Rectal smooth muscle tissue (tissue), 1 donor: ENCODE results near the gene TMEM106C.

ENCODE experiments used
- H3K27ac ChIP-seq: one replicate; pipeline ENCODE4 v1.7.0; 2013; ENCODE audit warnings: low read depth, low read length, inconsistent platforms
- H3K27me3 ChIP-seq: one replicate; pipeline ENCODE4 v1.7.0; 2013; ENCODE audit warnings: low read length; ENCODE audit not compliant: control insufficient read depth, insufficient read depth
- H3K36me3 ChIP-seq: one replicate; pipeline ENCODE4 v1.7.0; 2013; ENCODE audit warnings: low read length; ENCODE audit not compliant: control insufficient read depth, insufficient read depth
- H3K4me1 ChIP-seq: one replicate; pipeline ENCODE4 v1.7.0; 2013; ENCODE audit warnings: low read length; ENCODE audit not compliant: control insufficient read depth, insufficient read depth
- H3K4me3 ChIP-seq: one replicate; pipeline ENCODE4 v1.7.0; 2013; ENCODE audit warnings: low read length
- H3K9ac ChIP-seq: one replicate; pipeline ENCODE4 v1.7.0; 2013; ENCODE audit warnings: low read length

Gene TMEM106C

GRCh38 chr12:47941871-47942613, 21.4 kb upstream of the TMEM106C start:
- no peaks in the 10 kb centered on the region for H3K36me3 ChIP-seq
- no peak overlapping the region for H3K4me3 ChIP-seq
- H3K27me3 ChIP-seq: peaks cover 5% of the 10 kb centered on the region
- no peaks in the 10 kb centered on the region for H3K4me1 ChIP-seq
- no peak overlapping the region for H3K27ac ChIP-seq
- H3K9ac ChIP-seq: no peak overlapping the region

DNA sequence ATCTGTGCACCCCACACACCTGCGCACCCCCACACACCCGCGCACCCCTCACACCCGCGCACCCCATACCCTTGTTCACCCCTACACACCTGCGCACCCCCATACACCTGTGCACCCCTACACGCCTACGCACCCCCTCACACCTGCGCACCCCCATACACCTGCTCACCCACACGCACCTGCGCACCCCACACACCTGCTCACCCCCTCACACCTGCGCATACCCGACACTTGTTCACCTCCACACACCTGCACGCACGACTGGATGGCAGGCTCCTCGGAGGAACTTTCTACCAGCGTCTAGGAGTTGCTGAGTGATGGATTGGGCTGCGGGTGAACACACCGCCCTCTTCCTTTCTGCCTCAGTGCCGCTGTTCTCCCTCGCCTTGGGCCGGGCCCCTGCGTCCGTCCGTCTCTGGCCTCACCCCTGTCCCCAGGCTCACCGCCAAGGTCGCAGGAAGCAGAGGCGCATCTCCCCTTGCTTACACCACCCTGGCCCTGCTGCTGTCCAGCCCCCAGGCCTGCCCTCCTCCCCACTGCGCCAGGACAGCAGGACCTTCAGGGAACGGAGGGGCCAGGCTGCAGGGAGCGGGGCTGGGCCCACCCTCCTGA, 20.7 kb upstream of the TMEM106C start:
- no peak overlapping the region for H3K9ac ChIP-seq
- H3K4me1 ChIP-seq: no peaks in the 10 kb centered on the region
- no peak overlapping the region for H3K4me3 ChIP-seq
- H3K27me3 ChIP-seq: peaks cover 5% of the 10 kb centered on the region
- no peak overlapping the region for H3K27ac ChIP-seq
- H3K36me3 ChIP-seq: no peaks in the 10 kb centered on the region

DNA sequence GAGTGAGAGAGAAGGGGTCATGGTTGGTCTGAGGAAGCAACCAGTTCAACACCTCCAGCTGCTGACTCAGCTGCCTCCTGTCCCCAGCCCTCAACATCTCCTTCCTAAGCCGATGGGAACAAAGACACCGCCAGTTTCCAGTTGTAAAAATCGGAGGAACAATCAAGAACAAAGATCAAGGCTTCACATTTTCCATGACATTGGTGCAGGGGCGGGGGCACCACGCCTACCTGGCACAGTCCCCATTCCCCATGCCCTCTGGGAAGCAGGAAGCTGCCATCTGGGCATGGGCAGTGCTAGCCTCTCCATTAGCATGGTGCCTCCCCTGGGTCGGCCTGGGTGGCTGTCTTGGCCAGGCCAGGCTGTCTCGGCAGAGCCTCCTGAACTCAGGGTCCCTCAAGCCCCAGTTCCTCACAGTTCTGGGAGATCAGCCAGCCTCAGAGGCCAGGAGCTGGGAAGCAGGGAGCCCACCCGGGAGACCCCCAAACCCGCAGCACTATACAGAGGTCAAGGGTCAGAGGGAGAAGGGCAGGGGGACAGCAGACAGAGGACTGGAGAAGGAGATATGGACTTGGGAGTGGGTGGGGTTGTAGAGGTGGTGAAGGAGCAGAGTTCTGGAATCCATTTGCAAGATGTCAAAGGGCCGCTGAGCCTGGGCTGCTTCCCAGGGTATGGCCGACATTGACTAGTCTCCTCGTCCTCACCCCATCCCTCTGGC, 19.6 kb upstream of the TMEM106C start:
- H3K4me3 ChIP-seq: no peak overlapping the region
- H3K27ac ChIP-seq: no peak overlapping the region
- H3K4me1 ChIP-seq: no peaks in the 10 kb centered on the region
- H3K36me3 ChIP-seq: no peaks in the 10 kb centered on the region
- peaks cover 5% of the 10 kb centered on the region for H3K27me3 ChIP-seq
- no peak overlapping the region for H3K9ac ChIP-seq

DNA sequence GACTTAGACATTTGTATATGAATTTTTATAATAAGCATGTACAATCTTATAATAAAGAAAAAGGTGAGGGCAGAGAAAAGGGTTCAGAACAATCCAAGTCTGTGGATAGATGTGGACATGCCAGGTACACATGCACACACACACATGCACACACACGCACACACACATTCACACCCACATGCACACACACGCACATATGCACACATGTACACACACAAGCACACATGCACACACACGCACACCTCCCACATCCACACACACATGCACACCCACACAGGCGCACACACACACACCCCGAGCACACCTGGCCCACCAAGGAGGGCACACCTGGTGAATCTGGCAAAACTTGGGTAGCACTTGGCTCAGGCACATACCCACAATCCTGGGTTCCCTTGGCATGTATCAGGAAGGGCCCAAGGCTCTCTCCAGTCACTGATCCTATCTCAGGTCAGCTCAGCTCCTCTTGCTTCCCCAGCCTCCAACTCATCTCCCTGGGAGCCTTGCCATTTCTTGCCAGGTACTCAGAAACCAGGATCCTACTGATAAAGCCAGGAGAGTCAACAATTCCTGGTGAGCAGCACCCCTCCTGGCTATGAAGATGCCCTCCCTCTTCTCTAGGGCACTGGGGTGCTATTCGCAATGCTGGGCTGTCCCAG, 18.6 kb upstream of the TMEM106C start:
- H3K36me3 ChIP-seq: no peaks in the 10 kb centered on the region
- no peak overlapping the region for H3K27ac ChIP-seq
- peaks cover 5% of the 10 kb centered on the region for H3K27me3 ChIP-seq
- no peak overlapping the region for H3K4me3 ChIP-seq
- H3K9ac ChIP-seq: no peak overlapping the region
- H3K4me1 ChIP-seq: no peaks in the 10 kb centered on the region

DNA sequence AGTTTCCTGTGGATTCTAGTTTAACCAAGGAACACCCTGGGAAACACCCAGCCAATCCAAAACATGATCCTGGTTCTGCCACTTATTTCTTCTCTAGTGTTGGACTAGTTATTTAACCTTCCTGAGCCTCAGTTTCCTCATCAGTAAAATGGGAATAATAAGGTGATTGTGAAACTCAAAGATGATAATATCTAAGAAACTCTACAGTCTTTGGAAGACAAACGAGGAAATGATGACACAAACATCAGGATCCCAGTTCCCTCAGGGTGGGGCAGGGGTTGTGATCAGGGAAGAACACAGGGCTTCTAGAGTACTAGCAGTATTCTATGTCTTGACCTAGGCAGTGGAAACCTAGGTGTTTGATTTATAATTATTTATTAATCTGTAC, 18.1 kb upstream of the TMEM106C start:
- H3K4me3 ChIP-seq: no peak overlapping the region
- H3K27me3 ChIP-seq: peaks cover 5% of the 10 kb centered on the region
- H3K4me1 ChIP-seq: no peaks in the 10 kb centered on the region
- H3K36me3 ChIP-seq: no peaks in the 10 kb centered on the region
- no peak overlapping the region for H3K9ac ChIP-seq
- H3K27ac ChIP-seq: no peak overlapping the region

DNA sequence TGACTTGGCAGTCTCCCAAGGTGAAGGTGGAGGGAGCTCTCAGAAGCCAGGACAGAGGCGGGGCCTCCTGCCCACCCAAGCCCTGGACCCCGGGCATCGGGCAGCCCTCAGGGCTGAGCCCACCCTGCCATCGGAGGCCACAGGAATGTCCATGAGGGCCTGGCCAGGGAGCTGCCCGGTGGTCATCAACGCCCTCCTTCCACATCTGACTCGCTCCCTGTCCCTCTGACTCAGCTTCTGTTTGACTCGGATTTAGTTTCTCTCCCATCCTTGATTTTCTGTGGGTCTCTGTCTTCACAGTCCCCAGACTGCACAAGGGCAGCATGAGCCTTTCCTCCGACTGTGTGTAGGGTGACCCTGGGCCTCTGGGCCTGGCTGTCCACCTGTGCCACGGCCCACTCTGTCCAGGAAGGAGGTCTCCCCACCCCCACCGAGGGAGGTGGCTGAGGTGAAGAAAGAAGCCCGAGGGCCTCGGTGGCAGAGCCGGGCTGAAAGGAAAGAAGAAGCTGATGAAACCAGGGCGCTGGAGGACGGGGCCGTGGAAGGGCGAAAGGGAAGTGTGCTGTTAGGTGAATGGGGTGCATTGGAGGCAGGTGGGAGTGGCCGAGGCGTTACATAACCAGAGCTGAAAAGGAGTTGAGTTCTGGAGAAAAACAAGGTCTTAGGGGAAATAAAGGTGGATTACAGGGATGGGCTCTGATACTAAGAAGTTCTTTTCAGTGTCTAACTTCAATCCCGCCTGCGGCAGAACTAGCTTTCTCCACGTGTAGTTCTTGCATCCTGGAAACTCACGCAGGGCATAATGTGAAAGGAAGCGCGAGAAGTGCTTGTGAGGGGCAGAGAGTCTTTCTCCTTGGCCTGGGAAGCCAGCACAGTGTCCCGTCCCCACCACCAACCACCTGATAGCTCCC, 16.7 kb upstream of the TMEM106C start:
- H3K27me3 ChIP-seq: peaks cover 2% of the 10 kb centered on the region
- H3K4me1 ChIP-seq: no peaks in the 10 kb centered on the region
- H3K4me3 ChIP-seq: no peak overlapping the region
- no peak overlapping the region for H3K9ac ChIP-seq
- no peak overlapping the region for H3K27ac ChIP-seq
- H3K36me3 ChIP-seq: no peaks in the 10 kb centered on the region

DNA sequence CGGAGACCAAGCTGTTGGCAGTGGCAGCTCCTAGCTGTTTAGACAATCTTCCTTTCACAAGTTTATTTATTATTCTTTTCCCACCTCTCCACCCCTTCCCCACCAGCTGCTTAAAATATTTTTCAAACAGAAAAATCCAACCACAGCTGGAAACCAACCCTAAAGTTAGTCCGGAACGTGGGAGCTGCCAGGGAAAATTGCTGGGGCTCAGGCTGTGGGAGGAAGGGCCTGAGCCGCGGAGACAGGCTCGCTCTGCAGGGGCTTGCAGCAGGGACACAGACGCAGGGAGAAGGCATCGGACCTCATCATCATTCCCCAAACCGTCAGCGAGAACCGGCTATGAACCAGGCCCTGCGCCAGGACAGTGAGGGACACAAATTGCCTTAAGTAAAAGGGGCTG, 16.1 kb upstream of the TMEM106C start:
- Histone ChIP-seq H3K27me3 (no peaks in the 10 kb centered on the region), H3K9ac (no peak overlapping the region), H3K4me3 (no peak overlapping the region), H3K36me3 (no peaks in the 10 kb centered on the region), H3K27ac (no peak overlapping the region), H3K4me1 (no peaks in the 10 kb centered on the region)

DNA sequence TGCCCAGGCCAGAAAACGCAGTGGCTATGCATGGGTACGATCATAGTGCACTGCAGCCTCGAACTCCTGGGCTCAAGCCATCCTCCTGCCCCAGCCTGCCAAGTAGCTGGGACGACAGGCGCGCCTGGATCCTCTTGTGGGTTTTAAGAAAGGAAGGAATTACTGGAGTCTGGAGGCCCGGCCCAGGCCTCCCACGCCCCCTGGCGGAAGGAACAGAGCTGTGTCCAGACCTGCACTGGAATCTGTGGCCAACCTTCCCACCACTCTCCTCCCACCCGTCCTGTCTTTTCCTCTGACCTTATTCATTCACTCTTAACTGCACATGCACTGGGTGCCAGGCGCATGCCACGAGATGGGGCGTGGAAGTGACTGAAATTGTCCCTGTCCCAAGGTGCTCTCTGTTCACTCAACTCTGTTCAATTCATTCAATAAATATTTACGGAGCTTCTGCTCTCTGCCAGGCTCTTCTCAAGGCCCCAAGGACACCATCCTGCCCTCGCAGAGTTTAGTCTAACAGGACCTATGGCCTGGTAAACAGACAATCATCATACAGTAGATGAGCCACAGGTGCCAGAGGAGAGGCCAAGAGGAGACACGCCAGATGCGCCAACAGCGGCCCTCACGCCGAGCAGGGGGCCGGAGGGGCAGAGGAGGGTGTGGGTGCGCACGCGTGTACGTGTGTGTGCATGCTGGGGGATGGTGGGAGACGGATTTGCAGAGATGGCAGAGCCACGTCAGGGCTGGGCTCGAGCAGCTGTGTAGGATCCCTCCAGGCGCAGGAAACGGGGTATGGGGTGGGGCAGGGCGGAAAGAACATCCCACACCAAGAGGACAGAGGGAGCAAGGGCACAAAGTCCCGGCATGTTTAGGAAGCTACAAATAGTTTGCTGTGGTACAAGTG, 13.7 kb upstream of the TMEM106C start:
- Histone ChIP-seq H3K9ac (no peak overlapping the region), H3K4me1 (no peaks in the 10 kb centered on the region), H3K4me3 (no peak overlapping the region), H3K27ac (no peak overlapping the region), H3K36me3 (no peaks in the 10 kb centered on the region), H3K27me3 (no peaks in the 10 kb centered on the region)

DNA sequence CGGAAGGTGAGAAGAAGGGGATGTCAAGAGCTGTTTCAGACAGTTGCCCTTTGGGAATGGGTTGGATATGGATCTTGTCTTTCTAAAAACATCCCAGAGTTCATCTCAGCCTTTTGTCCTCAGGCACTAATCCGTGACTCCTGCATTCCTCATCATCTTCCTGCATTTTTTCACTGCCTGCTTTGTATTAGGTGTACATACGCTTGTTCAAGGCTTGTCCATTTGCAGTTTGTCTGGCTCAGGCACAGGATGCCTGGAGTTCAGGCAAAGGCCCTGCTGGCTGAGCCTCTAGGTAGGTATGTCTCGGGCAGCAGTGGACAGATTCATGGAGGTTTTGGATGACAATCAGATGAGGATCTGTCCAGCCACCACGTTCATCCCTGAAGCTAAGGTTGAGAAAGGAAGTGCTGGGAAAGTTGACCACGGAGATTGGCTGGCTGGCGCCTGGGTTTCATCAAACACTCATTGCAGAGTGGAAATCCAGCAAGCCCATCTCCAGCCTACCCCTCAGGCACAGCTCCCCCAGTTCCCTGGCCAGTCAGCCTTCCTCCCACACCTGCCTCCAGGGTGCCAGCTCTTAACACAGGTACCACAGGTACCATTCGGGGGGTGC, 12.4 kb upstream of the TMEM106C start:
- no peaks in the 10 kb centered on the region for H3K4me1 ChIP-seq
- no peaks in the 10 kb centered on the region for H3K36me3 ChIP-seq
- H3K4me3 ChIP-seq: no peak overlapping the region
- no peaks in the 10 kb centered on the region for H3K27me3 ChIP-seq
- no peak overlapping the region for H3K9ac ChIP-seq
- H3K27ac ChIP-seq: no peak overlapping the region

- H3K9ac ChIP-seq: no peak overlapping the region
- H3K4me1 ChIP-seq: no peaks in the 10 kb centered on the region
- no peaks in the 10 kb centered on the region for H3K27me3 ChIP-seq
- H3K36me3 ChIP-seq: no peaks in the 10 kb centered on the region
- no peak overlapping the region for H3K4me3 ChIP-seq
- no peak overlapping the region for H3K27ac ChIP-seq
Measured at GRCh38 chr12:47954058-47954457, 9.3 kb upstream of the TMEM106C start.
